ENCODE measurements around the gene DTNA. TPM values are rescaled to one million over a fixed set of nuclear protein-coding genes. Genes with fewer than 3 reads are reported as not detected.

Gene DTNA
- total and polyA plus RNA-seq, 4 donors: 47.6 to 101 (median 53.4) TPM

- WGBS, 2 donors: 82 to 89% methylated on average over 4 of the region's 4 CpGs
Observed at GRCh38 chr18:34744569-34744968, 34.5 kb downstream of the DTNA start.

DNA sequence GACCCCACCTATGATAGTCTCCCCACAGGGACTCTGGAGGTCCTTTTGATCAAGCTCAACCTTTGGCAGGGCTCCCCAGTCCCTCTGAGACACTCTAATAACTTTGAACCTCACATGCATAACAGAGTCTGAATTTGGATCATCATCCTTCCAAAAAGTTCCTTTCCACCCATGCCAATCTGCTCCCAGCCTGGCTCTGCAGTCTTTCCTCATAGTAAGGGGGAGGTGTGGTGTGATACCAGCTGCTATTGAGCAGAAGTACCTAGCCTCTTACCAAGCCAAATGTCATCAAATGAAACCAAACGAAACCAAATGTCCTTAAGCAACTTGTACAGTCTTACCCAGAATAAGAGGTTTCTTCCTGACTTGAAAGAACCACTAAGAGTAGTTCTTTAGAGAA is 36.5 kb downstream of the DTNA start:
- Histone ChIP-seq H3K9me3 (ENCODE audit: control insufficient read depth, low read length) (no peaks in the 10 kb centered on the region), H3K4me3 (ENCODE audit: low read length in 2 of 2) (no peak overlapping the region), H3K27me3 (ENCODE audit: control insufficient read depth in 1 of 2, insufficient read depth in 2 of 2, low read length in 1 of 2) (no peaks in the 10 kb centered on the region), H3K4me1 (ENCODE audit: control insufficient read depth in 1 of 2, insufficient read depth in 2 of 2, low read length in 2 of 2) (peaks cover 3% of the 10 kb centered on the region in 2 donors), H3K36me3 (ENCODE audit: control insufficient read depth in 1 of 2, insufficient read depth in 2 of 2, low read length in 1 of 2) (no peaks in the 10 kb centered on the region), H3K27ac (ENCODE audit: low read depth in 1 of 2, low read length in 2 of 2) (no peak overlapping the region)
- 72 to 79% methylated on average over 1 of the region's 1 CpG for WGBS, 2 donors
- intact Hi-C loops (cut with DNase I): no loop called here
- DNase-seq (no peak), ATAC-seq (ENCODE audit: low FRiP score) (no peak)

More at GRCh38 chr18:34744569-34744968, 34.5 kb downstream of the DTNA start:
- intact Hi-C loops (cut with DNase I): no loop called here
- Histone ChIP-seq H3K4me1 (ENCODE audit: control insufficient read depth in 1 of 2, insufficient read depth in 2 of 2, low read length in 2 of 2) (peaks cover 6 to 7% of the 10 kb centered on the region in 2 donors), H3K27me3 (ENCODE audit: control insufficient read depth in 1 of 2, insufficient read depth in 2 of 2, low read length in 1 of 2) (no peaks in the 10 kb centered on the region), H3K27ac (ENCODE audit: low read depth in 1 of 2, low read length in 2 of 2) (no peak overlapping the region), H3K9me3 (ENCODE audit: control insufficient read depth, low read length) (no peaks in the 10 kb centered on the region), H3K36me3 (ENCODE audit: control insufficient read depth in 1 of 2, insufficient read depth in 2 of 2, low read length in 1 of 2) (no peaks in the 10 kb centered on the region), H3K4me3 (ENCODE audit: low read length in 2 of 2) (no peak overlapping the region)
- no peak for ATAC-seq (ENCODE audit: low FRiP score)
- DNase-seq: no peak

GRCh38 chr18:34749721-34750120 is 39.6 kb downstream of the DTNA start:
- H3K9me3 ChIP-seq (ENCODE audit: control insufficient read depth, low read length): no peaks in the 10 kb centered on the region
- ATAC-seq (ENCODE audit: low FRiP score) (no peak), DNase-seq (no peak)
- intact Hi-C loops (cut with DNase I): no loop called here
- H3K27me3 ChIP-seq (ENCODE audit: control insufficient read depth in 1 of 2, insufficient read depth in 2 of 2, low read length in 1 of 2): no peaks in the 10 kb centered on the region
- H3K36me3 ChIP-seq (ENCODE audit: control insufficient read depth in 1 of 2, insufficient read depth in 2 of 2, low read length in 1 of 2): no peaks in the 10 kb centered on the region
- no peak overlapping the region for H3K4me3 ChIP-seq (ENCODE audit: low read length in 2 of 2)
- peaks cover 0 to 2% of the 10 kb centered on the region in 2 donors for H3K4me1 ChIP-seq (ENCODE audit: control insufficient read depth in 1 of 2, insufficient read depth in 2 of 2, low read length in 2 of 2)
- no peak overlapping the region for H3K27ac ChIP-seq (ENCODE audit: low read depth in 1 of 2, low read length in 2 of 2)

DNA sequence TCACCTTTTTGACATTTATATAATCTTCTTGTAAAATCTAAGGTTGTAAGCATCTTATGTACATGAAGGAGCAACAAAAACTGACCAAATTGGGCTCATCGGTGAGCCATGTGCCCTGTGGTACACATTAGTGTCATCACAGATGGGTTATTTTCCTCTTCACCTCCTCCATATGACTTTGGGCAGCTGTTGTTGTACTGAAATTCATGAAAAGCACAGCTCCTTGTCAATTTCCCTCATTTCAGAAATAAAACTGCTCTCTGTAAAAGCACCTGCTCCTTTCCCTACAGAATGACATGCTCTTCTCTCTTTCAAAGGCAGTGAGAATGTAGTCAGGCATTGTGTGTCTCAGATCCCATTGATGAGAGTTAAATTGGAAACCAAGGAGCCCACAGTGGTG is 42.0 kb downstream of the DTNA start:
- DNase-seq (no peak), ATAC-seq (ENCODE audit: low FRiP score) (no peak)
- Histone ChIP-seq H3K9me3 (ENCODE audit: control insufficient read depth, low read length) (no peaks in the 10 kb centered on the region), H3K4me1 (ENCODE audit: control insufficient read depth in 1 of 2, insufficient read depth in 2 of 2, low read length in 2 of 2) (peaks cover 0 to 2% of the 10 kb centered on the region in 2 donors), H3K27ac (ENCODE audit: low read depth in 1 of 2, low read length in 2 of 2) (no peak overlapping the region), H3K27me3 (ENCODE audit: control insufficient read depth in 1 of 2, insufficient read depth in 2 of 2, low read length in 1 of 2) (no peaks in the 10 kb centered on the region), H3K4me3 (ENCODE audit: low read length in 2 of 2) (no peak overlapping the region), H3K36me3 (ENCODE audit: control insufficient read depth in 1 of 2, insufficient read depth in 2 of 2, low read length in 1 of 2) (peaks cover 0 to 1% of the 10 kb centered on the region in 2 donors)
- WGBS, 2 donors: 96 to 100% methylated on average over 1 of the region's 1 CpG
- intact Hi-C loops (cut with DNase I): no loop called here

- H3K9me3 ChIP-seq (ENCODE audit: control insufficient read depth, low read length): no peaks in the 10 kb centered on the region
- H3K4me3 ChIP-seq (ENCODE audit: low read length in 2 of 2): no peak overlapping the region
- H3K27me3 ChIP-seq (ENCODE audit: control insufficient read depth in 1 of 2, insufficient read depth in 2 of 2, low read length in 1 of 2): no peaks in the 10 kb centered on the region
- no peak overlapping the region for H3K27ac ChIP-seq (ENCODE audit: low read depth in 1 of 2, low read length in 2 of 2)
- H3K36me3 ChIP-seq (ENCODE audit: control insufficient read depth in 1 of 2, insufficient read depth in 2 of 2, low read length in 1 of 2): peaks cover 0 to 2% of the 10 kb centered on the region in 2 donors
- no peak for ATAC-seq (ENCODE audit: low FRiP score)
- intact Hi-C loops (cut with DNase I): no loop called here
- peaks cover 0 to 2% of the 10 kb centered on the region in 2 donors for H3K4me1 ChIP-seq (ENCODE audit: control insufficient read depth in 1 of 2, insufficient read depth in 2 of 2, low read length in 2 of 2)
- WGBS, 2 donors: 94 to 95% methylated on average over 5 of the region's 5 CpGs
- no peak for DNase-seq
Observed at GRCh38 chr18:34754300-34754699, 44.2 kb downstream of the DTNA start.

- intact Hi-C loops (cut with DNase I): no loop called here
- H3K27ac ChIP-seq (ENCODE audit: low read depth in 1 of 2, low read length in 2 of 2): no peak overlapping the region
- DNase-seq: no peak
- H3K36me3 ChIP-seq (ENCODE audit: control insufficient read depth in 1 of 2, insufficient read depth in 2 of 2, low read length in 1 of 2): peaks cover 0 to 2% of the 10 kb centered on the region in 2 donors
- H3K4me3 ChIP-seq (ENCODE audit: low read length in 2 of 2): no peak overlapping the region
- no peak for ATAC-seq (ENCODE audit: low FRiP score)
- H3K9me3 ChIP-seq (ENCODE audit: control insufficient read depth, low read length): no peaks in the 10 kb centered on the region
- WGBS, 2 donors: 86 to 89% methylated on average over 5 of the region's 5 CpGs
- no peaks in the 10 kb centered on the region for H3K27me3 ChIP-seq (ENCODE audit: control insufficient read depth in 1 of 2, insufficient read depth in 2 of 2, low read length in 1 of 2)
- H3K4me1 ChIP-seq (ENCODE audit: control insufficient read depth in 1 of 2, insufficient read depth in 2 of 2, low read length in 2 of 2): no peaks in the 10 kb centered on the region
Observed at GRCh38 chr18:34757666-34758065, 47.6 kb downstream of the DTNA start.

DNA sequence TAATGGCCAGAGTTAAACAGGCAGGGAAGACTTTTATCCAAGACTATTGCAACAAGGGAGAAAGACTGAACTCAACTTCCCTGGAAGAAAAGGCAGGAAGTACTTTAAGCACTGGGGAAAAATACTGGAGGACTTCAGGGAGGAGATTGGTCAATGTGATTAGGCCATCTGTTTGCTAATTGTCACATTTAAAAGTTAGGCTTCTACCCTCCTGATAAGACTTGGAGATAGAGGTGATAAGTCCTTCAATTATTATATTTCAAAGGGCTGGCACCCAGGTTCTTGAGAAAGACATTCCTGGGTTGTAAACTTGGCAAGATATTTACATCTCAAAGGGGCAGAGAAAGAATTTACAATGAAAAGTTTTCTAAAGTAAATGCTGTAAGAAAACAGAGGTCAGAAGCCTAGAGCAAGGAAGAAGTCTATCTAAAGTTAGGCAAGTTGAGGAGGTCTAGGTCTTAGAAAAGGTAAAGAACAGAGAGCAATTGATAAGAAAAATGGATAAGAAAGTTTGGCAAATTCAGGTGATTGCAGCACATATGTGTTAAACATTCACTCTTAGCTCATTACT is 48.4 kb downstream of the DTNA start:
- no peak overlapping the region for H3K4me3 ChIP-seq (ENCODE audit: low read length in 2 of 2)
- H3K36me3 ChIP-seq (ENCODE audit: control insufficient read depth in 1 of 2, insufficient read depth in 2 of 2, low read length in 1 of 2): peaks cover 0 to 2% of the 10 kb centered on the region in 2 donors
- H3K27me3 ChIP-seq (ENCODE audit: control insufficient read depth in 1 of 2, insufficient read depth in 2 of 2, low read length in 1 of 2): no peaks in the 10 kb centered on the region
- ATAC-seq (ENCODE audit: low FRiP score): no peak
- H3K9me3 ChIP-seq (ENCODE audit: control insufficient read depth, low read length): no peaks in the 10 kb centered on the region
- intact Hi-C loops (cut with DNase I): no loop called here
- H3K27ac ChIP-seq (ENCODE audit: low read depth in 1 of 2, low read length in 2 of 2): no peak overlapping the region
- no peaks in the 10 kb centered on the region for H3K4me1 ChIP-seq (ENCODE audit: control insufficient read depth in 1 of 2, insufficient read depth in 2 of 2, low read length in 2 of 2)
- no peak for DNase-seq

DNA sequence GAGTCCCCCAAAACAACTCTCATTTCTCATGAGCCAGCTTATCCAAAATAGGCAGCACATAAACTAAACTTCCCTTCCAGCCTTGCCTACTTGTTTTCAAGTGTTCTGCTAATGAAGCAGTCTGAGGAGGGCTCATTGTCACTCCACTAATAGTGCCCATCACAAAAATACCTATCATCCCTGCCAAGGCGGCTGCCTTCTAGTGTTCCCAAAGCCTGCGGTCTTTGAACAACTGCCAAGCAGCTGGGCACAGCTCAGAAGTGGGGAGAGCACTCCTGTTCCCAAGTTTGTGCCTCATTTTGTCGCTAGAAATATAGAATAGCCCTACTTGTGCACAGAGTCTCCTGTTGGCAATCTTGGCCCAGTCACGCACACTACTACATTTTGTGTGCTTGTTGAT is 50.3 kb downstream of the DTNA start:
- Histone ChIP-seq H3K27me3 (ENCODE audit: control insufficient read depth in 1 of 2, insufficient read depth in 2 of 2, low read length in 1 of 2) (no peaks in the 10 kb centered on the region), H3K9me3 (ENCODE audit: control insufficient read depth, low read length) (no peaks in the 10 kb centered on the region), H3K27ac (ENCODE audit: low read depth in 1 of 2, low read length in 2 of 2) (no peak overlapping the region), H3K4me3 (ENCODE audit: low read length in 2 of 2) (no peak overlapping the region), H3K36me3 (ENCODE audit: control insufficient read depth in 1 of 2, insufficient read depth in 2 of 2, low read length in 1 of 2) (peaks cover 0 to 2% of the 10 kb centered on the region in 2 donors), H3K4me1 (ENCODE audit: control insufficient read depth in 1 of 2, insufficient read depth in 2 of 2, low read length in 2 of 2) (no peaks in the 10 kb centered on the region)
- ATAC-seq (ENCODE audit: low FRiP score) (no peak), DNase-seq (no peak)
- intact Hi-C loops (cut with DNase I): no loop called here
- WGBS, 2 donors: 56 to 61% methylated on average over 4 of the region's 4 CpGs

GRCh38 chr18:34764451-34764850 is 54.4 kb downstream of the DTNA start:
- no peak overlapping the region for H3K27ac ChIP-seq (ENCODE audit: low read depth in 1 of 2, low read length in 2 of 2)
- WGBS, 2 donors: 88 to 92% methylated on average over 4 of the region's 4 CpGs
- no peaks in the 10 kb centered on the region for H3K4me1 ChIP-seq (ENCODE audit: control insufficient read depth in 1 of 2, insufficient read depth in 2 of 2, low read length in 2 of 2)
- H3K4me3 ChIP-seq (ENCODE audit: low read length in 2 of 2): no peak overlapping the region
- DNase-seq (no peak), ATAC-seq (ENCODE audit: low FRiP score) (no peak)
- no peaks in the 10 kb centered on the region for H3K9me3 ChIP-seq (ENCODE audit: control insufficient read depth, low read length)
- H3K36me3 ChIP-seq (ENCODE audit: control insufficient read depth in 1 of 2, insufficient read depth in 2 of 2, low read length in 1 of 2): no peaks in the 10 kb centered on the region
- intact Hi-C loops (cut with DNase I): no loop called here
- H3K27me3 ChIP-seq (ENCODE audit: control insufficient read depth in 1 of 2, insufficient read depth in 2 of 2, low read length in 1 of 2): no peaks in the 10 kb centered on the region

Data from aorta (tissue), 5 donors.